ACHN (cell line): ENCODE measurements around the gene TERT.

ENCODE experiments used
- DNase-seq: peaks from one replicate; pipeline ENCODE4 v3.0.0-alpha.2; 2015
- in situ Hi-C: cut with HindIII; loops from 2 replicates; pipeline ENCODE4 v1.10.0; 2017; ENCODE audit warnings: low sequenced_read_pairs, low pct_ligation_motif_present, low pct_unique_long_range_greater_than_20kb

The TERT gene

GRCh38 chr5:1322036-1322900 lies 27.4 kb upstream of the TERT start:
- in situ Hi-C loops: no loop called here
- no peak for DNase-seq

- no peak for DNase-seq
Observed at GRCh38 chr5:1321576-1321975, 26.7 kb upstream of the TERT start.

GRCh38 chr5:1320436-1321344 lies 25.8 kb upstream of the TERT start:
- in situ Hi-C loops: no loop called here
- no peak for DNase-seq

More at GRCh38 chr5:1321576-1321975, 26.7 kb upstream of the TERT start:
- in situ Hi-C loops: no loop called here

- no peak for DNase-seq
- in situ Hi-C loops: no loop called here
Observed at GRCh38 chr5:1319436-1320256, 24.8 kb upstream of the TERT start.

- no peak for DNase-seq
- in situ Hi-C loops: no loop called here
Observed at GRCh38 chr5:1318659-1319251, 23.9 kb upstream of the TERT start.

GRCh38 chr5:1317921-1318565 lies 23.2 kb upstream of the TERT start:
- in situ Hi-C loops: no loop called here
- DNase-seq: no peak

GRCh38 chr5:1316588-1317340 lies 21.9 kb upstream of the TERT start:
- DNase-seq: no peak
- in situ Hi-C loops: no loop called here

GRCh38 chr5:1315709-1316587 lies 21.1 kb upstream of the TERT start:
- no peak for DNase-seq

GRCh38 chr5:1315018-1315708 lies 20.3 kb upstream of the TERT start:
- in situ Hi-C loops: no loop called here
- DNase-seq: no peak

More at GRCh38 chr5:1315709-1316587, 21.1 kb upstream of the TERT start:
- in situ Hi-C loops: no loop called here

GRCh38 chr5:1314564-1314982 lies 19.7 kb upstream of the TERT start:
- in situ Hi-C loops: no loop called here
- DNase-seq: no peak

- in situ Hi-C loops: no loop called here
- DNase-seq: no peak
Observed at GRCh38 chr5:1312993-1313833, 18.3 kb upstream of the TERT start.

- in situ Hi-C loops: no loop called here
- no peak for DNase-seq
Observed at GRCh38 chr5:1312206-1312605, 17.3 kb upstream of the TERT start.

GRCh38 chr5:1311439-1312055 lies 16.7 kb upstream of the TERT start:
- no peak for DNase-seq
- in situ Hi-C loops: no loop called here

- no peak for DNase-seq
- in situ Hi-C loops: no loop called here
Observed at GRCh38 chr5:1310118-1310517, 15.2 kb upstream of the TERT start.

- DNase-seq: no peak
- in situ Hi-C loops: no loop called here
Observed at GRCh38 chr5:1304033-1304432, 9.2 kb upstream of the TERT start.
